Brain pericyte (primary cell): ENCODE results near the gene ANXA2R.
A peak's percentile ranks its signal among the peaks of the same experiment; 100 is the strongest.
"Not testable (repeated sequence)": the region's sequence is repeated elsewhere in the genome, so short reads cannot be mapped to it uniquely, and the experiment has no call there.

Experiments used
- DNase-seq: peaks from one replicate; pipeline ENCODE4 v3.0.0-alpha.2; 2012; ENCODE audit warnings: low read depth, low spot score

Gene ANXA2R

GRCh38 chr5:43040287-43041098 is at the start of gene ANXA2R:
Gene ANXA2R (minus strand): TSS chr5:43040319. CDS start chr5:43040046, 273 bp downstream.
- no peak for DNase-seq

DNA sequence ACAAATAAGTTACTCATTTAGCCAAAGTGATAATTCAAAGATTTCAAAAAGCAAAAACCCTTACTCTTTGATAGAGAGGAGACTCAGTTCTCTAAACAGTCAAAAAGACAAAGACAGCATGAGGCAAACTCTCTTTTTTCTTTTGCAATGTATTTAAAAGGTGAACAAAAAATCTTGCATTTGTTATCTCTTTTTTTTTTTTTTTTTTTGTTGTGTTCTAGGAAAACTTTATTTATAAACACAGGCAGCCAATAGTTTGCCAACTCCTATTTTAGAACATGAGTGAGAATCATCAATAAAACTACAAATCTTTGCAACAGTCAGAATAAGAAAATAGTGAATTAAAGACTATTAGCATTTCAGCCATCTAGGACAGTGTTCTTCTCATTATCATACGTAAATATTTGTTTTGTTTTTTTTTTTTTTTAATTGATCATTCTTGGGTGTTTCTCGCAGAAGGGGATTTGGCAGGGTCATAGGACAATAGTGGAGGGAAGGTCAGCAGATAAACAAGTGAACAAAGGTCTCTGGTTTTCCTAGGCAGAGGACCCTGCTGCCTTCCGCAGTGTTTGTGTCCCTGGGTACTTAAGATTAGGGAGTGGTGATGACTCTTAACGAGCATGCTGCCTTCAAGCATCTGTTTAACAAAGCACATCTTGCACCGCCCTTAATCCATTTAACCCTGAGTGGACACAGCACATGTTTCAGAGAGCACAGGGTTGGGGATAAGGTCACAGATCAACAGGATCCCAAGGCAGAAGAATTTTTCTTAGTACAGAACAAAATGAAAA is 46.2 kb upstream of the ANXA2R start:
- DNase-seq: not testable (repeated sequence)

DNA sequence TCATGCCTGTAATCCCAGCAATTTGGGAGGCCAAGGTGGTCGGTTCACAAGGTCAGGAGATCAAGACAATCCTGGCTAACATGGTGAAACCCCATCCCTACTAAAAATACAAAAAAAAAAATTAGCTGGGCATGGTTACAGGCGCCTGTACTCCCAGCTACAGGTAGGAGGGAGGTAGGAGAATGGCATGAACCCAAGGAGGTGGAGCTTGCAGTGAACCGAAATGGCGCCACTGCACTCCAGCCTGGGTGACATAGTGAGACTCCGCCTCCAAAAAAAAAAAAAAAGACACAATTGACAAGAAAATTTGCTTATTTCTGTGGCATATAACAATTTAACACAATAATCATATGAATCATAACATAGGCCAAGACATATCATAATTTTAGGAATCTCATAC is 45.3 kb upstream of the ANXA2R start:
- DNase-seq: no peak

GRCh38 chr5:43084468-43084867 is 44.3 kb upstream of the ANXA2R start:
- DNase-seq: not testable (repeated sequence)

- not testable (repeated sequence) for DNase-seq
Observed at GRCh38 chr5:43081345-43081744, 41.2 kb upstream of the ANXA2R start.

GRCh38 chr5:43078956-43079355 is 38.8 kb upstream of the ANXA2R start:
- no peak for DNase-seq

GRCh38 chr5:43077446-43078191 is 37.5 kb upstream of the ANXA2R start:
- DNase-seq: not testable (repeated sequence)

GRCh38 chr5:43075319-43076293 is 35.5 kb upstream of the ANXA2R start:
- DNase-seq: no peak

DNA sequence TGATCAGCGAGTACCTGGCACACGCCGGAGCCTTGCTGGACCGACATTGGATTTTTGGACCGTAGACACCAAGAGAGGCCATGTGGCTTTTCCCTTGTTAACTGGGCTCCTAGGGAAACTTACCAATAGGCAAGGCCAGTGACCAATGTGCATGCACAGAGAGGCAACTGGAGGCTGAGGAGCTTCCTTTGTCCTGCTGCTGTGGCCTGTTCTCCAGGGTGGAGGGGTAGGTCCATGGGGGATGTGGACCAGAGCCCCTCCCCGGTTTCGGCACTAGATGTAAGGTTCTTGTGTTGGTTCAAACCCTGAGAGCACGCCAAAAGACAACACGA is 34.8 kb upstream of the ANXA2R start:
- no peak for DNase-seq

DNA sequence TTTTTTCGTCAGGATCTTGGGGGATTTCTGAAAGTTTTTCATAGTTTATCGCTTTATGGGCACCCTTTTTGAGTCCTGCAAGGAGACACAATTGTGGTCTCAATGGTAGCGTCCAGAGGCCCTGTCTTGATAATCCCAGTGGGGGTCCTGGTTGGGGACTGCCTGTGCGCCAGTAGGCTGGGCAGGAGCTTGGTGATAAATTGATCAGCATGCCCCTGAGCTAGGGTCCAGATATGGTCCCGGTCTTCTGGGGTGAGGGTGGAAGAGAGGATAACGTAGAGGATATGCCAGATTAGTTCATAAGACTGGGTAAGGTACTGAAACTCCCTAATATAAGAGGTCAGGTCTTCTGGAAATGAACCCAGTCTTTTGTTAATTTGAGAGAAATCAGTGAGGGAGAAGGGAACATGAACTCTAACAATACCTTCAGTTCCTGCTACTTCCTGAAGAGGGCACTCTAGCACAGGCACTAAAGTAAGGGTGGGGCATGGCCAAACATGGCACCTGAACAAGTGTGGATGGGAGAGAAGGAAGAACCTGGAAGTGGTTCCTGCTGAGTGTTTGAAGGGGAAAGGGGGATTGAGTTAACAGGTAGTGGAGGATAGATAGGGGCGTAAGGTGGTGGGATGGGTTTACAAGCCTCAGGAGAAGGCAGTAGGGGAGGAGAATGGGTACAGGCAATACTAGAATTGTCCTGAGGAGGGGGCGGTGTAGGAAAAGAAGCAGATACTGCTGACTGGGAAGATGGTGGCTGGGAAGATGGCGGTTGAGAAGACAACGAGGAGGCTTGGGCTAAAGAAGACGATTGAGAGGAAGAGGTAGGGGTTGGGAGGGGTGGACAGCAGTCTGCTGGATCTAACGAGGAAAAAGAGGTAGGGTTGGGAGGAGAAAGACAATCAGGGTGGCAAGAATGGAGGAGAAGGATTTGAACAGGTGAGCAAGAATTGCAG is 33.8 kb upstream of the ANXA2R start:
- no peak for DNase-seq

DNA sequence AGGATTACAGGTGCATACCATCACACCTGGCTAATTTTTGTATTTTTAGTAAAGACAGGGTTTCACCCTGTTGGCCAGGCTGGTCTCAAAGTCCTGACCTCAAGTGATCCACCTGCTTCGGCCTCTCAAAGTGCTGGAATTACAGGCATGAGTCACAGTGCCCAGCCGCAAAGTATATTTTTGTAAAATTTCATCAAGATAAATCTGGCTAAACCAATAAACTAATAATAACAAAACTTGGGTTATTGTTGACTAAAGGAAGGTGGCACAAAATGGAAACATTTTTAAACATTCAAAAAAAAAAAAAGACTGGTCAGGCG is 29.2 kb upstream of the ANXA2R start:
- DNase-seq: not testable (repeated sequence)

GRCh38 chr5:43068037-43068436 is 27.9 kb upstream of the ANXA2R start:
- no peak for DNase-seq

- peak; percentile 68 for DNase-seq
Observed at GRCh38 chr5:43066799-43067741, 27.0 kb upstream of the ANXA2R start.

DNA sequence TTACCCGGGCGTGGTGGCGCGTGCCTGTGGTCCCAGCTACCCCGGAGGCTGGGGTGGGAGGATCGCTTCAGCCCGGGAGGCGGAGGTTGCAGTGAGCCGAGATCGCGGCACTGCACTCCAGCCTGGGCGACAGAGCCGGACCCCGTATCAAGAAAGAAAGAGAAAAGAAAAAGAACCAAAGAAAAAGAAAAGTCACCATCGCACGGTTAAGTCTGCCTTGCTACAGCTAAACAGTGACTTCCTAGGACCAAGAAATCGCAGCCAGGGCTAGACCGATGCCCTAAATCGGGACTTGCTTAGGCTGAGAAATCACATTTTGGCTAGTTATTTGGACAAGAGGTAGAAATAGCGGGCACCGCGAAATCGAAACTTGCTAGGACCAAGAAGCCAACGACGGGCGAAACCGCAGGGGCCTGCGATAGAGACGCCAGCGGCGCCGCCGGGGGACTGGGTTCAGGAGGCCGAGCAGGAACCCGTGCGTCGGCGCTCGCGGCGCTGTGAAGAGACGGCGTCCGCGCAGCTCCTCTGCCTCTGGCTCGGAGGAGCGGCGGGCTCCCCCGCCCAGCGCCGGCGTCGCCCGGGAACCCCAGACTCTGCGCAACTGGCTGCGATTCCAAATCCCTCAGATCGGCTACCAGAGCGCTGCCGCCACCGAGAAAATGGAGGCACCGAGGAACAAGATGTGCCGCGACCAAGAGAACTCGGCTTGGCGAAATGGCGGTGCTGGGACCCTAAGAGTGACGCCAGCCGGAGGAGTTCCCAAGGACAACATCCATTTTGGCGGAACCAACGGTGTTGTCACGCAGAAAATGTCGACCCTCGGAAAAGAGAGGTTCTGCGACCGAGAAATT is 26.1 kb upstream of the ANXA2R start:
- DNase-seq: peak; percentile 46

DNA sequence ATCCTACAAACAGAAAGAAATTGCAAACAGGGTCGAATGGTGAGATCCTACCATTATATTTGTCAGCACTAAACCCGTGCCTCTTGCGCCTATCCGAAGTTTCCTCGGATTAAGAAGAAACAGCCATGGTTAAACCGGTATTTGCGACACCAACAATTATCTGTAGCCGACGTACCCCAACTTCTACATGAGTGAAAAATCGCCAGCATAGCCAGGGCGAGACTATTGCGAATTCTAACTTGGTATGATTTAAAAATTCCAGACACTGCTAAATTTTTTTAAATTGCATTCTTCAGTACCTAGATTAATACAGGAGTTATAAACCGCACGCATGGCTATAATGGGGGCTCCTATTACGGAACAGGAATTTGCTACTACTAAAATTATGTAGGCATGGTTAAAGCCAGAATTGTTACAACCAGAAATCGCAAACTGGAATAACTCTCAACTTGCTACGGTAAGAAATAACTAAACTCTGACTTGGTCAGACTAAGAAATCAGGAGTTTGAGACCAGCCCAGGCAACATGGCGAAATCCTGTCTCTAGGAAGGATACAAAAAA is 25.3 kb upstream of the ANXA2R start:
- DNase-seq: no peak

- no peak for DNase-seq
Observed at GRCh38 chr5:43063721-43064171, 23.6 kb upstream of the ANXA2R start.

DNA sequence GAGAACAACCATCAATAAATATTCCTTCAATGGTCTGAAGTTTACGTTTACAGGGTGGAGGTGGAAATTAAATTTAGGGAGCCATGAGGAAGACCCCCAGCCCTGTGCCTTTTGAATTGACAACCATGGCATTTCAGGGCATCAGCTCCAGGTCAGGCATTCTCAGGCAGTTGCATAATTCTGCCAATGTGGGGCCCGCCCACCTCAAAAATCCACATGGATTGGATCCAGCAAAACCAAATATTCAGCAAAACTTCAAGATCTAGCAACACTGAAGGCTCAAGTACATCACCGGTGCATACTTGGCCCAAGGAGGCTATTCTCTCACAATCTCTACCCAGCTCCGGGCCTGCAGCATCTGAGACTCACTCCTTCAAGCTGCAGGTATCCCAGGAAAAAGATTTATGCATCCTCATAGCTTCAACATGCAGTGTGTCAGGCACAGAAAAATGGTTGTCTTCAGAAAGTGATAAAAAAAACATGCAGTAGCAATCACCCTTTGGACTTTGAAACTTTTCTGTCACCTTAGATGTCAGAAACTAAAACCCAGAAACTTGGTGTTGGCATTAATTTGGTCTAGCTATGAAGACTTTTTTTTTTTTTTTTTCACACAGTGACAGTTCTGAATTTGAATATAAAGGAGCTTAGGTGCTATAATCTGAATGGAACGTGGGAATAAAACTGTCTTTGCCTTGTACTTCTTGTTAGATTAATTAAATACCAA is 21.4 kb upstream of the ANXA2R start:
- DNase-seq: no peak
